Thyroid gland (tissue), 4 donors: ENCODE data around the gene SKP1.

ENCODE experiments used
- CTCF ChIP-seq, 6 experiments: fragments of 200-600 bp in 3 of 6; fragments of 450-650 bp in 3 of 6; sonication (generic) in 3 of 6; IDR thresholded peaks; one replicate each; pipeline ENCODE4 v1.5.1; 2016 to 2019; ENCODE audit warnings: antibody characterized with exemption in 6 of 6, mild to moderate bottlenecking in 2 of 6, inconsistent platforms in 1 of 6, moderate library complexity in 1 of 6
- POLR2A ChIP-seq, 2 donors: fragments of 450-650 bp; IDR thresholded peaks; one replicate each; pipeline ENCODE4 v1.6.1; 2017; ENCODE audit warnings: antibody characterized with exemption in 2 of 2, mild to moderate bottlenecking in 2 of 2, moderate library complexity in 1 of 2

- TF ChIP-seq CTCF (IDR thresholded peaks at IDR 0.05) (no peak), POLR2A (IDR thresholded peaks at IDR 0.05) (no peak)
Measured at GRCh38 chr5:134142806-134143205, 33.9 kb downstream of the SKP1 start.
